PC-3 (cell line): Measurements from ENCODE around the gene PROSER2. TPM values are rescaled to one million over a fixed set of nuclear protein-coding genes. Genes with fewer than 3 reads are reported as not detected.

ENCODE experiments used
- ATAC-seq: fragments of 200-7000 bp; cut with Tn5 transposase; 2 replicates; pipeline ENCODE4 v1.9.1; 2020; ENCODE audit warnings: mild to moderate bottlenecking, moderate library complexity
- BruUV-seq: library from RNA; stranded (reverse); fragments of 400-500 nt; replicated peaks from 2 replicates; lab custom pipeline; 2021; lab: Mats Ljungman, UMichigan
- CTCF ChIA-PET: fragments of 300-600 bp; sonication (Branson Sonifier 250); formaldehyde crosslinking; loops from one replicate; lab custom pipeline; 2022; ENCODE audit warnings: antibody characterized with exemption; lab: Charles Lee
- POLR2A ChIA-PET: fragments of 300-600 bp; sonication (Branson Sonifier 250); formaldehyde crosslinking; loops from one replicate; lab custom pipeline; 2022; ENCODE audit warnings: antibody characterized with exemption; ENCODE audit not compliant: unreplicated experiment; lab: Charles Lee
- DNase-seq: peaks from one replicate; pipeline ENCODE4 v3.0.0-alpha.2; 2015
- H2AFZ ChIP-seq: fragments of 300-600 bp; sonication (generic); 2 replicates; pipeline ENCODE4 v1.6.0; 2016; ENCODE audit warnings: antibody characterized with exemption, low read length
- H3F3A ChIP-seq: fragments of 300-600 bp; sonication (generic); one replicate; pipeline ENCODE4 v1.6.0; 2017; ENCODE audit warnings: antibody characterized with exemption, low read length, control low read depth, mild to moderate bottlenecking; ENCODE audit not compliant: unreplicated experiment
- H3K27ac ChIP-seq: fragments of 300-600 bp; sonication (generic); 2 replicates; pipeline ENCODE4 v1.5.1; 2016; ENCODE audit warnings: mild to moderate bottlenecking, low read length
- H3K27me3 ChIP-seq: fragments of 300-600 bp; sonication (generic); 2 replicates; pipeline ENCODE4 v1.6.1; 2016; ENCODE audit warnings: low read length, mixed read lengths
- H3K36me3 ChIP-seq: fragments of 300-600 bp; sonication (generic); 2 replicates; pipeline ENCODE4 v1.6.1; 2016; ENCODE audit warnings: low read depth, mixed run types, low read length, mixed read lengths
- H3K4me1 ChIP-seq: fragments of 300-600 bp; sonication (generic); 2 replicates; pipeline ENCODE4 v1.5.1; 2016; ENCODE audit warnings: low read length; ENCODE audit not compliant: insufficient read depth
- H3K4me2 ChIP-seq: fragments of 300-600 bp; sonication (generic); 2 replicates; pipeline ENCODE4 v1.6.0; 2016; ENCODE audit warnings: low read length
- H3K4me3 ChIP-seq: fragments of 300-600 bp; sonication (generic); 2 replicates; pipeline ENCODE4 v1.5.1; 2016; ENCODE audit warnings: mild to moderate bottlenecking, low read length, mixed read lengths
- H3K79me2 ChIP-seq: fragments of 300-600 bp; sonication (generic); 2 replicates; pipeline ENCODE4 v1.6.1; 2017; ENCODE audit warnings: low read length, mixed read lengths
- H3K9ac ChIP-seq: fragments of 300-600 bp; sonication (generic); 2 replicates; pipeline ENCODE4 v1.6.0; 2016; ENCODE audit warnings: mild to moderate bottlenecking, low read length
- H3K9me2 ChIP-seq: fragments of 300-600 bp; sonication (generic); replicated peaks from 2 replicates; pipeline ENCODE4 v1.6.1; 2016; ENCODE audit warnings: mixed run types, low read length, mixed read lengths
- H3K9me3 ChIP-seq: fragments of 300-600 bp; sonication (generic); 2 replicates; pipeline ENCODE4 v1.6.1; 2016; ENCODE audit warnings: low read length, mixed read lengths
- H4K20me1 ChIP-seq: fragments of 300-600 bp; sonication (generic); 2 replicates; pipeline ENCODE4 v1.6.1; 2016; ENCODE audit warnings: low read length, mixed read lengths
- CTCF ChIP-seq: fragments of 300-600 bp; sonication (generic); conservative IDR thresholded peaks from 2 replicates; pipeline ENCODE4 v1.5.1; 2017; ENCODE audit warnings: antibody characterized with exemption, low read depth, mild to moderate bottlenecking, low read length
- EZH2 ChIP-seq: fragments of 300-600 bp; sonication (generic); IDR thresholded peaks from one replicate; pipeline ENCODE4 v1.6.1; 2017; ENCODE audit warnings: antibody characterized with exemption, mild to moderate bottlenecking, low read length; ENCODE audit not compliant: unreplicated experiment
- EZH2phosphoT487 ChIP-seq: fragments of 300-600 bp; sonication (generic); IDR thresholded peaks from 2 replicates; pipeline ENCODE4 v1.6.1; 2018; ENCODE audit warnings: mild to moderate bottlenecking, antibody characterized with exemption, low read length, borderline replicate concordance
- intact Hi-C: fragments of 100-400 bp; cut with micrococcal nuclease; formaldehyde crosslinking; loops from 2 replicates; pipeline ENCODE4 v1.9.0; 2023
- total RNA-seq: library from RNA; depleted of rRNA; stranded (reverse); fragments of >200 nt; gene quantifications from 2 replicates; pipeline ENCODE4 v1.2.3, GENCODE V29; 2014

Gene PROSER2
- total RNA-seq, 1 experiment from 2014 or later, result 52.5 TPM

GRCh38 chr10:11899067-11899876 lies 76.1 kb downstream of the PROSER2 start:
- no TSS peak for BruUV-seq
- no peak for ATAC-seq
- intact Hi-C loops, result no loop called here
- peak overlapping the region; percentile 72 for H3K9ac ChIP-seq
- H3K9me2 ChIP-seq, result no peaks in the 10 kb centered on the region
- H3F3A ChIP-seq, result no peaks in the 10 kb centered on the region
- 0 out of 2 replicates have a peak overlapping the region, but pooled peaks have one; percentile 35 for H2AFZ ChIP-seq
- TF ChIP-seq CTCF (no peak), EZH2 (no peak), EZH2phosphoT487 (no peak)
- peak overlapping the region; percentile 98 for H3K27ac ChIP-seq
- POLR2A ChIA-PET, result no interaction called here
- no peak overlapping the region for H3K4me2 ChIP-seq
- H3K27me3 ChIP-seq, result no peaks in the 10 kb centered on the region
- no peaks in the 10 kb centered on the region for H4K20me1 ChIP-seq
- H3K36me3 ChIP-seq, result no peaks in the 10 kb centered on the region
- DNase-seq, result peak; percentile 39
- no peaks in the 10 kb centered on the region for H3K9me3 ChIP-seq
- H3K4me3 ChIP-seq, result no peak overlapping the region
- peaks cover 18% of the 10 kb centered on the region for H3K4me1 ChIP-seq
- CTCF ChIA-PET, result no interaction called here
- no peaks in the 10 kb centered on the region for H3K79me2 ChIP-seq

- no TSS peak for BruUV-seq
- ChIA-PET POLR2A (no interaction called here), CTCF (no interaction called here)
- Histone ChIP-seq H2AFZ (no peak overlapping the region), H3K27me3 (no peaks in the 10 kb centered on the region), H3K27ac (no peak overlapping the region), H3F3A (no peaks in the 10 kb centered on the region), H3K36me3 (no peaks in the 10 kb centered on the region), H3K9me2 (no peaks in the 10 kb centered on the region), H3K4me2 (no peak overlapping the region), H3K9me3 (no peaks in the 10 kb centered on the region), H3K9ac (no peak overlapping the region), H3K79me2 (no peaks in the 10 kb centered on the region), H3K4me1 (peaks cover 18% of the 10 kb centered on the region), H4K20me1 (no peaks in the 10 kb centered on the region), H3K4me3 (no peak overlapping the region)
- no peak for TF ChIP-seq EZH2phosphoT487
- TF ChIP-seq EZH2, result no peak
- no peak for TF ChIP-seq CTCF
- ATAC-seq (no peak), DNase-seq (no peak)
- intact Hi-C loops, result no loop called here
These were observed 77.8 kb downstream of the PROSER2 start for GRCh38 chr10:11901036-11901301.

GRCh38 chr10:11901454-11901832 lies 78.3 kb downstream of the PROSER2 start:
- no peak overlapping the region for H3K4me3 ChIP-seq
- no peaks in the 10 kb centered on the region for H3K79me2 ChIP-seq
- no peaks in the 10 kb centered on the region for H4K20me1 ChIP-seq
- ChIA-PET POLR2A (no interaction called here), CTCF (no interaction called here)
- H3K9ac ChIP-seq, result no peak overlapping the region
- peaks cover 18% of the 10 kb centered on the region for H3K4me1 ChIP-seq
- H3K27ac ChIP-seq, result no peak overlapping the region
- BruUV-seq, result no TSS peak
- intact Hi-C loops, result no loop called here
- H3K9me3 ChIP-seq, result no peaks in the 10 kb centered on the region
- no peaks in the 10 kb centered on the region for H3F3A ChIP-seq
- ATAC-seq (no peak), DNase-seq (no peak)
- no peaks in the 10 kb centered on the region for H3K27me3 ChIP-seq
- H3K36me3 ChIP-seq, result no peaks in the 10 kb centered on the region
- H2AFZ ChIP-seq, result no peak overlapping the region
- H3K9me2 ChIP-seq, result no peaks in the 10 kb centered on the region
- TF ChIP-seq EZH2phosphoT487 (no peak), EZH2 (no peak), CTCF (no peak)
- no peak overlapping the region for H3K4me2 ChIP-seq
